Measurements from ENCODE around the gene TPRX2. TPM values are rescaled to one million over a fixed set of nuclear protein-coding genes. Genes with fewer than 3 reads are reported as not detected.
"Not testable (repeated sequence)": the region's sequence is repeated elsewhere in the genome, so short reads cannot be mapped to it uniquely, and the experiment has no call there.

The TPRX2 gene
- polyA plus RNA-seq, 3 donors, result not detected

DNA sequence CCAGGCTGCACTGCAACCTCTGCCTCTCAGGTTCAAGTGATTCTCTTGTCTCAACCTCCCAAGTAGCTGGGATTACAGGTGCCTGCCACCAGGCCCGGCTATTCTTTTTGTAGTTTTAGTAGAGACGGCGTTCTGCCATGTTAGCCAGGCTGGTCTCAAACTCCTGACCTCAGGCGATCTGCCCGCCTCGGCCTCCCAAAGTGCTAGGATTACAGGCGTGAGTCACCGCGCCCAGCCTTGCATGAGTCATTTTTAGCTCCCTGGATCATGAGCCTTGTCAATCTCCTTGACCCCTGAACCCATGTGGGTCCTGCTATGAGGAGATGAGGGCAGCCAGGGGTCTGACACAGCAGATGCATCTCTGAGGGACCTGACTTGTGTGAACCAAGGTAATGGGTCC, 804 bp upstream of the TPRX2 start:
- 87 to 92% (median 92%) methylated on average over 9 of the region's 9 CpGs for WGBS, 3 donors
- not testable (repeated sequence) for H3K27ac ChIP-seq (ENCODE audit: low read depth, low read length)

GRCh38 chr19:47859838-47860237, 803 bp downstream of the TPRX2 start:
- not testable (repeated sequence) for H3K27ac ChIP-seq (ENCODE audit: low read depth, low read length)
- 50 to 92% (median 88%) methylated on average over 2 to 10 of the region's 17 CpGs for WGBS, 3 donors

- 42 to 45% (median 44%) methylated on average over 23 to 34 of the region's 34 CpGs for WGBS, 3 donors
- no peak overlapping the region for H3K27ac ChIP-seq (ENCODE audit: low read depth, low read length)
Measured at GRCh38 chr19:47860602-47861297, 1.7 kb downstream of the TPRX2 start.

DNA sequence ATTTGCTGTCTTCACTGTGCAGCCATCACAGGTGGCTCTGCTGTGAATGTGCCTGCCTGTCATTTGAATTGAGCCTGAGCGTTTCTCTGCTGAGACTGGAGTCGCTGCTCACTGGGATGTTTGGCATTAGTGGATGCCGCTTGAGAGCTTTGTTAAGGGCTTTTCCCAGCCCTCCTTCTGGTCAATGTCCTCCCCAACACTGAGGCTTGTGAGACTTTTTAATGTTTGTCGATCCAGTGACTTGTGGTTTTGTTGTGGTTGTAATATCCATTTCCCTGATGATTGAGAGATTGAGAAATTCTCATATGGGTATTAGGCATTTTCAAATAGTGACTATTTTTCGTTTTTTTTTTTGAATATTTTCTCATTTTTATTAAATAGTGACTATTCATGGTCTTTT, 2.6 kb downstream of the TPRX2 start:
- no peak overlapping the region for H3K27ac ChIP-seq (ENCODE audit: low read depth, low read length)
- WGBS, 3 donors, result 87 to 94% (median 89%) methylated on average over 5 of the region's 5 CpGs

GRCh38 chr19:47863514-47863936, 4.5 kb downstream of the TPRX2 start:
- WGBS, 3 donors, result 15 to 17% (median 16%) methylated on average over 14 of the region's 14 CpGs
- H3K27ac ChIP-seq (ENCODE audit: low read depth, low read length), result no peak overlapping the region

GRCh38 chr19:47865166-47865565, 6.1 kb downstream of the TPRX2 start:
- no peak overlapping the region for H3K27ac ChIP-seq (ENCODE audit: low read depth, low read length)
- 48 to 60% (median 60%) methylated on average over 10 of the region's 10 CpGs for WGBS, 3 donors

- no peak overlapping the region for H3K27ac ChIP-seq (ENCODE audit: low read depth, low read length)
- WGBS, 3 donors, result 70 to 93% (median 92%) methylated on average over 4 of the region's 4 CpGs
Measured at GRCh38 chr19:47878906-47879305, 19.9 kb downstream of the TPRX2 start.

DNA sequence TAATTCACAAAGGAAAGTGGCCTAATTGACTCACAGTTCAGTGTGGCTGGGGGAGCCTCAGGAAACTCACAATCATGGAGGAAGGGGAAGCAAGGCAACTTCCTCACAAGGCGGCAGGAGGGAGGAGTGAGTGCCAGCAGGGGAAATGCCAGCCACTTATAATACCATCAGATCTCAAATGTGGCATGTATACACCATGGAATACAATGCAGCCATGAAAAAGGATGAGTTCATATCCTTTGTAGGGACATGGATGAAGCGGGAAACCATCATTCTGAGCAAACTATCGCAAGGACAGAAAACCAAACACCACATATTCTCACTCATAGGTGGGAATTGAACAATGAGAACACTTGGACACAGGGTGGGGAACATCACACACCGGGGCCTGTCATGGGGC, 20.4 kb downstream of the TPRX2 start:
- 60 to 75% (median 61%) methylated on average over 3 to 4 of the region's 4 CpGs for WGBS, 3 donors
- not testable (repeated sequence) for H3K27ac ChIP-seq (ENCODE audit: low read depth, low read length)

DNA sequence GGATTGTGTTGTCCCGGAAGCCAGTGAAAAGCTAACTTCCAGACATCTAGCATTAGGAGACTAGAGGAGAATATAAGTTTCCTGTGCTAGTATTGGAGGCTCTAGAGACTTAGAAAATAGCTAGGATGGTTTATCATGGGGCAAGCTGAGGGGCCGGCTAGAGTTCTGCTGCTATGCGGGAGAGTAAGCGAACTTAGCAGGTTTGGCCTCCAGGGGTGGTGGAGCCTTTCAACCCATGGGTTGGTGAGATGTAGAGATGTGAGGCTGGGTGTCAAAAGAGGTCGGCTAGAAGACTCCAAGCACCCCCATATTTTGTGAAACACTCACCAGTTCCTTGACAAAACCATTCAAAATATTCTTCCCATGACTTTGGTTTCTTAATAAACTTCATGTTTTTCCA, 22.7 kb downstream of the TPRX2 start:
- H3K27ac ChIP-seq (ENCODE audit: low read depth, low read length), result no peak overlapping the region
- 63 to 73% (median 72%) methylated on average over 5 of the region's 5 CpGs for WGBS, 3 donors

GRCh38 chr19:47882890-47883289, 23.9 kb downstream of the TPRX2 start:
- no peak overlapping the region for H3K27ac ChIP-seq (ENCODE audit: low read depth, low read length)
- WGBS, 3 donors, result 48 to 75% (median 64%) methylated on average over 3 of the region's 3 CpGs

DNA sequence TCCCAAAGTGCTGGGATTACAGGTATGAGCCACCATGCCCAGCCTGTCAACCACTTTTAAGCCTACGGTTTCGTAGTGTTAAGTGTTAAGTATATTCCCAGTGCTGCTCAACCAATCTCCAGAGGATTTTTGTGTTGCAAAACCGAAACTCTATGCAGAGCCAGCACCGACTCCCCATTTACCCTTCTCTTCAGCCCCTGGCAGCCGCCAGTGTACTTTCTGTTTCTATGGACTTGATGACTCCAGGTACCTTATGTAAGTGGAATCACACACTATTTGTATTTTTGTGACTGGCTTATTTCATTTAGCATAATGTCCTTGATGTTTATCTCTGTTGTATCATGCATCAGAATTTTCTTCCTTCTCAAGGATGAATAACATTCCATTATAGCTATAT, 26.0 kb downstream of the TPRX2 start:
- H3K27ac ChIP-seq (ENCODE audit: low read depth, low read length), result no peak overlapping the region
- 59 to 73% (median 72%) methylated on average over 5 of the region's 5 CpGs for WGBS, 3 donors

DNA sequence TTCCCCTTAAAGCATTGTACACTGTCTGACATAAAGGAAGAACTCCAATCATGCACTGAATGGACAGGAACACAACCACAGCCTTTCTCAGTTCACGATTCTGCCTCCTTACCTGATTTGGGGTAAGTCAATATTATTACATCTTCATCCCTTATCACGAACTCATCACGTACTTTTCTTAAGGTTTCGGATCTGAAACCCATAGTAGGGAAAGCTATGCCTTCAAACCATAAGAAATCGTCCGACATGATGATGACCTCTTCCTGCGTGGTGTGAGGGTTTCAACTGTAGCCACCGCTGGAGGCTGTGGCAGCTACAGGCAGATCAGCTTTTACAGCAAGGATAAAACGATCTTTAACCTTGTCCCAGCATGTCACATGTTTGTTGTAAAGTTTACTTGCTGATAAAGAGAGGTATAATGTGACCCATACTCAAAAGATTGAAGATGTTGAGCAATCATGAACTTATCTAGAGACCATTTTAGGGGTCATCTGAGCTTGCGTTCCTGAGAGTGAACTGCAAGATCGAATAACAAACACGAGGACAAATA, 27.1 kb downstream of the TPRX2 start, which contains the start of gene SULT2A1:
Gene SULT2A1 (minus strand): TSS at position 306 of the 550 bp plus-strand sequence. CDS start 58 bp downstream, at position 248.
- 37 to 74% (median 72%) methylated on average over 12 of the region's 12 CpGs for WGBS, 3 donors
- H3K27ac ChIP-seq (ENCODE audit: low read depth, low read length), result no peak within 1 kb of the TSS

DNA sequence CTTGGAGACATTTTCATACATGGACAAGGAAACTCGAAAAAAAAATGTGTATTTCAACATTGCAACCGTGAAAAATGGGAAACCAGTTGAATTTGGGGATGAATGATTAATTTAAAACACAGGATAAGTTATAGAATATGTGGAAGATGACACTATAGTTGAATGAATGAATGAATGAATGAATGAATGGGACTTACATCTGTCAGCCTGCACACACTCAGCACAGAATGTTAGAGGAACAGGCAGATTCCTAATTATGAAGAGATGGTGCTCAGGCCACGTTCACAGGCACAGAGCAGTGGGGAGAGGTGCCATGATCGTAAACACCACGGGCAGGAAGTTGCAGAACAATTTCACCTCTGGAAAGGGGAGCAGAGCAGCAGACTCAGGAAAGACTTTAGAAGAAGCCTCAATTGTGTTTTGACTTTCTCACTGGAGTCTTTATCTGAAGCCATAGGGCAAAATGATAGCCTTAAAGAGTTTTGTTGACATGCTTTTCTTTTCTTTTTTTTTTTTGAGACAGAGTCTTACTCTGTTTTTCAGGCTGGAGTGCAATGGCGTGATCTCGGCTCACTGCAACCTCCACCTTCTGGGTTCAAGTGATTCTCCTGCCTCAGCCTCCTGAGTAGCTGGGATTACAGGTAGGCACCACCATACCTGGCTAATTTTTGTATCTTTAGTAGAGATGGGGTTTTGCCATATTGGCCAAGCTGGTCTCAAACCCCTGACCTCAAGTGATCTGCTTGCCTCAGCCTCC, 32.0 kb downstream of the TPRX2 start:
- WGBS, 3 donors, result 63 to 82% (median 68%) methylated on average over 7 of the region's 7 CpGs
- H3K27ac ChIP-seq (ENCODE audit: low read depth, low read length), result no peak overlapping the region

GRCh38 chr19:47891622-47891922, 32.5 kb downstream of the TPRX2 start:
- WGBS, 3 donors, result 59 to 77% (median 60%) methylated on average over 2 of the region's 2 CpGs
- H3K27ac ChIP-seq (ENCODE audit: low read depth, low read length), result no peak overlapping the region

DNA sequence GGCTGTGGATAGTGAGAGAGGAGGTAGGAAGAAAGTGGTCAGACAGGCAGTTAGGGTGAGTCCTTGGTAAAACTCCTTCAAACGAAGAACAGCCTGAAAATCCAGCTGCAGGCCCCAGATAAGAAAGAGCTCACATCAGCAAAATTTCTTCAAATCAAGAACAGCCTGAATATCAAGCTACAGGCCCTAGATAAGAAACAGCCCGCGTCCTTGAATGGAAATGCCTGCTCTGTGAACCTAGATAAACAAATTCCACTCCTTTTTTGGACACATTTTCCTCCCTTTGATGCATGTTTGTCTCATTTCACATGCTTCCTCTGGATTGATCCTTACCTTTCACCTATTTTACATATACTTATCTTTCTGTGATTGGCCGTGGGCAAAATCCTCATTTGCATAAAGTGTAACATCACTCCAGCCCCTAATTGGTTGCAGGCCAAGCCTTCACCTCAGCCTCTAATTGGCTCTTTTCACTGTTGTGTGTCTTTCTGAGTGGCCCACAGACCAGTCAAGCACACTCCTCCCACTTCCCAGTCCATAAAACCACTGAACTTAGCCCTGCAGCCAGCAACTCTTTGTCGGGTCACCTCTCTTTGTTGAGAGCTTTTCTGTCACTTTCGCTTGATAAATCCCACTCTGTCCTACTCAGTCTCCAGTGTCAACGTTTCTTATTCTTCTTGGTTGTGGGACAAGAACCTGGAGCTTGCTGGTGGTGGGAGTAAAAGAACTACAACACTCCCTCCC, 33.1 kb downstream of the TPRX2 start:
- H3K27ac ChIP-seq (ENCODE audit: low read depth, low read length), result no peak overlapping the region
- 41 to 57% (median 52%) methylated on average over 7 of the region's 7 CpGs for WGBS, 3 donors

DNA sequence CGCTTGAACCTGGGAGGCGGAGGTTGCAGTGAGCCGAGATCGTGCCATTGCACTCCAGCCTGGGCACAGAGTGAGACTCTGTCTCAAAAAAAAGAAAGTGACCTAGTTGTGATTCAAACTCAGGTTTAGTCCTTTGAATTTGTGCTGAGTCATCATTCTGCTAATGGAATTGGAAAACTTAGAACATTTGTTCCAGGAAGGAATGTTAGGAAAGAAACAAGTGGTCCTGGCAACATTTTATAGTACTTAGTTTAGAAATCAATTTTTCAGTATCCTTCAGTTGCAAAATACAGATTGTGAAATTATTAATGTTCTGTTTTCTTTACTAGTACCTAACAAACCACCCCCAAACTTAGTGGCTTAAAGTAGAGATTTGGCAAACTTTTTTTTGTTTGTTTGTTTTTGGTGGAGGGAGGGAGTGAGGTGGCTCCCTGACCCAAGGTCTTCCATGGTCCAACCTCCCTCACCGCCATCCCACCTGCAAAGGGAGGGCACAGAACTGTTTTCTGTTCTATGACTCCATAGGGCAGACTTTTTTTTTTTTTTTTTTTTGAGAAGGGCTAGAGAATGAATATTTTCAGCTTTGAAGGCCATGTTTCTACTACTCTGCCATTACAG, 36.2 kb downstream of the TPRX2 start:
- WGBS, 3 donors, result 90 to 93% (median 91%) methylated on average over 5 of the region's 5 CpGs
- no peak overlapping the region for H3K27ac ChIP-seq (ENCODE audit: low read depth, low read length)

GRCh38 chr19:47896019-47896418, 37.0 kb downstream of the TPRX2 start:
- H3K27ac ChIP-seq (ENCODE audit: low read depth, low read length), result no peak overlapping the region
- WGBS, 3 donors, result 63 to 98% (median 96%) methylated on average over 4 of the region's 4 CpGs

GRCh38 chr19:47896773-47897172, 37.7 kb downstream of the TPRX2 start:
- WGBS, 3 donors, result 67 to 92% (median 88%) methylated on average over 5 of the region's 5 CpGs
- H3K27ac ChIP-seq (ENCODE audit: low read depth, low read length), result no peak overlapping the region

GRCh38 chr19:47897861-47898260, 38.8 kb downstream of the TPRX2 start:
- H3K27ac ChIP-seq (ENCODE audit: low read depth, low read length), result no peak overlapping the region
- WGBS, 3 donors, result 55 to 67% (median 64%) methylated on average over 9 of the region's 9 CpGs

Measured in adipose tissue (tissue), 3 donors.